Measurements from ENCODE around the gene CAMK1D.

Gene CAMK1D

DNA sequence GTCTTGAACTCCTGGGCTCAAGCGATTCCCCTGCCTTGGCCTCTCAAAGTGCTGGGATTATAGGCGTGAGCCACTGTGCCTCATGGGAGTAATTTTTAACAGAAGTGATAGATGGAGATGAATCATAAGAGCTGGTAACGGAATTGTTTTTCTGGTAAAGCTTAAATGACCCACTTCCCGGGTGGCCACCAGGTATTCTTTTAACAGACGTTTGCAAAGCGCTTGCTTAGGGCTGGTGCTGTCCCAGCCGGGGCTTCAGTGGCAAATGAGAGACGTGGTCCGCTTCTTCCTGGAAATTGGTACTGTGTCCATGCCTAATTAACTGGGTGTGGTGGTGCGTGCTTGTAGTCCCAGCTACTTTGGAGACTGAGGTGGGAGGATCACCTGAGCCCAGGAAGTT lies 23.5 kb downstream of the CAMK1D start:
- DNase-seq = no peak
- no peaks in the 10 kb centered on the region for H4K20me1 ChIP-seq (ENCODE audit: insufficient read depth, low read length)
- no peaks in the 10 kb centered on the region for H3K4me1 ChIP-seq (ENCODE audit: low read length)
- no peaks in the 10 kb centered on the region for H3K9me2 ChIP-seq (replicated peaks; ENCODE audit: insufficient read depth, low read length)
- H3K4me3 ChIP-seq (ENCODE audit: low read length) = no peak overlapping the region
- no peak overlapping the region for H3K9ac ChIP-seq (ENCODE audit: low read length)
- H3F3A ChIP-seq (ENCODE audit: insufficient read depth, low read length) = no peaks in the 10 kb centered on the region
- H3K27ac ChIP-seq (ENCODE audit: low read length) = no peak overlapping the region
- H3K79me2 ChIP-seq (ENCODE audit: low read length) = peaks cover 67% of the 10 kb centered on the region
- H2AFZ ChIP-seq (ENCODE audit: low read length) = no peak overlapping the region
- no peak for TF ChIP-seq EZH2phosphoT487 (IDR thresholded peaks at IDR 0.05; ENCODE audit: low read length)
- no peaks in the 10 kb centered on the region for H3K9me3 ChIP-seq (replicated peaks; ENCODE audit: insufficient read depth, low read length)
- H3K4me2 ChIP-seq (ENCODE audit: low read depth, low read length) = no peak overlapping the region
- no peaks in the 10 kb centered on the region for H3K27me3 ChIP-seq (replicated peaks; ENCODE audit: insufficient read depth, low read length)
- H3K36me3 ChIP-seq (replicated peaks; ENCODE audit: insufficient read depth, low read length) = no peaks in the 10 kb centered on the region

DNA sequence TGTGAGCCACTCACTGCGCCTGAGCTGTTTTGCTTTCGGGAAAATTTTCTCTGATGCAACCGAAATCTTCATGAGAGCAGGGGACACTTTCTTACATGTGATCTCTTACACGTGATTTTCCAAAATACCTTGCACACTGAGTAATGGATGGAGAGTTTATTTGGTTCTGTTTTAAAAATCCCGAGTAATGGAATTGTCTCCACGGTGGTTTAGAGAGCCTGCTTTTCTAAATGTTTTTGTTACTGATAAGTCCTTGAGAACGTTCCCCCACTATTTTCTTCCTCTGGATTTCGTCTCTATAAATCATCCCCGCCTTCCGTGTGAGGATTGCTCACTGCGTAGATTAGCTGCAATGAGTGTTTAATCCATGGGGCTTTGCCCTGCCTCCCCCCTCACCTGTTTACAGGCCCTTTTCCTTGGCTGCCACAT lies 25.7 kb downstream of the CAMK1D start:
- Histone ChIP-seq H3K9ac (ENCODE audit: low read length) (no peak overlapping the region), H3K27ac (ENCODE audit: low read length) (no peak overlapping the region), H3K4me3 (ENCODE audit: low read length) (no peak overlapping the region), H3K36me3 (replicated peaks; ENCODE audit: insufficient read depth, low read length) (no peaks in the 10 kb centered on the region), H3K4me1 (ENCODE audit: low read length) (no peaks in the 10 kb centered on the region), H3K9me2 (replicated peaks; ENCODE audit: insufficient read depth, low read length) (no peaks in the 10 kb centered on the region), H3F3A (ENCODE audit: insufficient read depth, low read length) (no peaks in the 10 kb centered on the region), H3K9me3 (replicated peaks; ENCODE audit: insufficient read depth, low read length) (no peaks in the 10 kb centered on the region), H4K20me1 (ENCODE audit: insufficient read depth, low read length) (no peaks in the 10 kb centered on the region), H2AFZ (ENCODE audit: low read length) (no peak overlapping the region), H3K79me2 (ENCODE audit: low read length) (peaks cover 66% of the 10 kb centered on the region), H3K27me3 (replicated peaks; ENCODE audit: insufficient read depth, low read length) (no peaks in the 10 kb centered on the region), H3K4me2 (ENCODE audit: low read depth, low read length) (no peak overlapping the region)
- no peak for TF ChIP-seq EZH2phosphoT487 (IDR thresholded peaks at IDR 0.05; ENCODE audit: low read length)
- TF ChIP-seq EZH2 (optimal IDR thresholded peaks at IDR 0.05; ENCODE audit: low read depth, low read length) = no peak
- TF ChIP-seq, protein P1, sequence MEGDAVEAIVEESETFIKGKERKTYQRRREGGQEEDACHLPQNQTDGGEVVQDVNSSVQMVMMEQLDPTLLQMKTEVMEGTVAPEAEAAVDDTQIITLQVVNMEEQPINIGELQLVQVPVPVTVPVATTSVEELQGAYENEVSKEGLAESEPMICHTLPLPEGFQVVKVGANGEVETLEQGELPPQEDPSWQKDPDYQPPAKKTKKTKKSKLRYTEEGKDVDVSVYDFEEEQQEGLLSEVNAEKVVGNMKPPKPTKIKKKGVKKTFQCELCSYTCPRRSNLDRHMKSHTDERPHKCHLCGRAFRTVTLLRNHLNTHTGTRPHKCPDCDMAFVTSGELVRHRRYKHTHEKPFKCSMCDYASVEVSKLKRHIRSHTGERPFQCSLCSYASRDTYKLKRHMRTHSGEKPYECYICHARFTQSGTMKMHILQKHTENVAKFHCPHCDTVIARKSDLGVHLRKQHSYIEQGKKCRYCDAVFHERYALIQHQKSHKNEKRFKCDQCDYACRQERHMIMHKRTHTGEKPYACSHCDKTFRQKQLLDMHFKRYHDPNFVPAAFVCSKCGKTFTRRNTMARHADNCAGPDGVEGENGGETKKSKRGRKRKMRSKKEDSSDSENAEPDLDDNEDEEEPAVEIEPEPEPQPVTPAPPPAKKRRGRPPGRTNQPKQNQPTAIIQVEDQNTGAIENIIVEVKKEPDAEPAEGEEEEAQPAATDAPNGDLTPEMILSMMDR (IDR thresholded peaks at IDR 0.05; ENCODE audit: low read length) = no peak
- no peak for DNase-seq

DNA sequence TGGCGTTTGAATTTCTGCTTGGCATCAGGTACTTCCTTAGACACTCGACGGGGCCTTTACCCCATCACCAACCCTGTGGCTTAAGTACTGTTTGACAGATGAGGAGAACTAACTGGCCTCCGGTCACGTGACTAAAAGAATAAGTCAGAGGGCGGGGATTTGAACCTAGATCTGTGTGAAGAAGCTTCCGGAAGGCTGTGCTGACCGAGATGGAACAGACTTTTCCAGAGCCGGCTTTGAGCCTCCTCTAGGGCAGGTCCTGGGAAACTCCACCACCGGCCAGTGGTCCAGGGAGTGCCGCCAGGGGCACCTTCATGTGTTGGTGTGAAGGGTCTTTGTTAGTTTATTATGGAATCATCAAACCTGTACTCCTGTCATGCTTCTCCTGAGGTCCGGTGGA lies 26.9 kb downstream of the CAMK1D start:
- Histone ChIP-seq H3K9me2 (replicated peaks; ENCODE audit: insufficient read depth, low read length) (no peaks in the 10 kb centered on the region), H3K9ac (ENCODE audit: low read length) (no peak overlapping the region), H3K36me3 (replicated peaks; ENCODE audit: insufficient read depth, low read length) (no peaks in the 10 kb centered on the region), H3K27me3 (replicated peaks; ENCODE audit: insufficient read depth, low read length) (no peaks in the 10 kb centered on the region), H3K4me3 (ENCODE audit: low read length) (no peak overlapping the region), H4K20me1 (ENCODE audit: insufficient read depth, low read length) (no peaks in the 10 kb centered on the region), H3F3A (ENCODE audit: insufficient read depth, low read length) (no peaks in the 10 kb centered on the region), H3K4me2 (ENCODE audit: low read depth, low read length) (no peak overlapping the region), H3K4me1 (ENCODE audit: low read length) (no peaks in the 10 kb centered on the region), H3K9me3 (replicated peaks; ENCODE audit: insufficient read depth, low read length) (no peaks in the 10 kb centered on the region), H3K79me2 (ENCODE audit: low read length) (peaks cover 68% of the 10 kb centered on the region), H2AFZ (ENCODE audit: low read length) (no peak overlapping the region), H3K27ac (ENCODE audit: low read length) (no peak overlapping the region)
- DNase-seq = no peak
- TF ChIP-seq EZH2 (optimal IDR thresholded peaks at IDR 0.05; ENCODE audit: low read depth, low read length) (no peak), EZH2phosphoT487 (IDR thresholded peaks at IDR 0.05; ENCODE audit: low read length) (no peak)
- TF ChIP-seq, protein P1 (IDR thresholded peaks at IDR 0.05; ENCODE audit: low read length) = no peak

DNA sequence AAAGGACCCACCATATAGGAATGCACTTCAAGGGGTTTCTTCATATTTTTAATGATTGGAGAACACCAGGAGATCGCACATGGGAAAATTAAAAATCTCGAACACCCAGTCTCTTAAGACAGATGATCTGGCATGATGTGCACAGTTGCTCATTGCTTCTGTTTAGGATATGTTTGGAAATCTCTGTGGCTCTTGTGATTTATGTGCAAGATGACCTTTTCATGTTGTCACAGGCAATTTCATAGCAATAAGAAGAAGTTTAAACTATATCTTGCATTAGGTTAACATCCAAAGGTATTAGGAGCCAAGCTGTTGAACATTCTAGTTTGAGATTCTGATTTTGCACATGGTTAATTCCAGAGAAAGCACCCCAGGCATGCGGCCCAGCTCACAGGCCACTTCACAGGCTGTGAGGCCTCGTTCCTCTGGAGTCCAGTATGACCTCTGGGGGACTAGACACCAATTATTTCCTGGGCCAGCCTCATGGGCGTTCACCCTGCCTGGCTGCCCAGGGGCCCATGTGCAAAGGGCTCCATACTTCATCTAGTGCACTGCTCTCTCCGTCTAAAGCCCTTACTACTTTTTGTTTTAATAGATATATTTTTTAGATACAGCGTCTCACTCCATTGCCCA lies 28.4 kb downstream of the CAMK1D start:
- DNase-seq = no peak
- Histone ChIP-seq H2AFZ (ENCODE audit: low read length) (no peak overlapping the region), H3K4me3 (ENCODE audit: low read length) (no peak overlapping the region), H3K9me3 (replicated peaks; ENCODE audit: insufficient read depth, low read length) (no peaks in the 10 kb centered on the region), H3K27ac (ENCODE audit: low read length) (no peak overlapping the region), H3K27me3 (replicated peaks; ENCODE audit: insufficient read depth, low read length) (no peaks in the 10 kb centered on the region), H3K9me2 (replicated peaks; ENCODE audit: insufficient read depth, low read length) (no peaks in the 10 kb centered on the region), H4K20me1 (ENCODE audit: insufficient read depth, low read length) (no peaks in the 10 kb centered on the region), H3K4me2 (ENCODE audit: low read depth, low read length) (no peak overlapping the region), H3K9ac (ENCODE audit: low read length) (no peak overlapping the region), H3F3A (ENCODE audit: insufficient read depth, low read length) (no peaks in the 10 kb centered on the region), H3K36me3 (replicated peaks; ENCODE audit: insufficient read depth, low read length) (no peaks in the 10 kb centered on the region), H3K79me2 (ENCODE audit: low read length) (peaks cover 70% of the 10 kb centered on the region), H3K4me1 (ENCODE audit: low read length) (no peaks in the 10 kb centered on the region)
- TF ChIP-seq EZH2phosphoT487 (IDR thresholded peaks at IDR 0.05; ENCODE audit: low read length) (no peak), EZH2 (optimal IDR thresholded peaks at IDR 0.05; ENCODE audit: low read depth, low read length) (no peak)
- TF ChIP-seq, protein P1 (IDR thresholded peaks at IDR 0.05; ENCODE audit: low read length) = no peak
